Measurements from ENCODE around the gene CHMP1A. TPM values are rescaled to one million over a fixed set of nuclear protein-coding genes. Genes with fewer than 3 reads are reported as not detected.

The CHMP1A gene
- total RNA-seq, 1 experiment from 2014 or later: 151 TPM

GRCh38 chr16:89615176-89615575 lies 42.3 kb downstream of the CHMP1A start:
- Histone ChIP-seq H3K27ac (no peak overlapping the region), H3K27me3 (ENCODE audit: insufficient read depth, low read depth) (peaks cover 4% of the 10 kb centered on the region; the same call in 1 of the 2 replicates), H3K4me3 (no peak overlapping the region), H3F3A (ENCODE audit: insufficient read depth, low read depth) (peaks cover 8% of the 10 kb centered on the region), H2AFZ (no peak overlapping the region), H3K4me1 (replicated peaks; ENCODE audit: insufficient read depth) (no peaks in the 10 kb centered on the region), H3K9me3 (ENCODE audit: insufficient read depth, low read depth) (no peaks in the 10 kb centered on the region), H3K4me2 (no peak overlapping the region), H3K9me2 (ENCODE audit: insufficient read depth) (no peaks in the 10 kb centered on the region), H4K20me1 (ENCODE audit: insufficient read depth) (no peaks in the 10 kb centered on the region), H3K36me3 (ENCODE audit: low read depth) (no peaks in the 10 kb centered on the region), H3K79me2 (ENCODE audit: low read depth) (no peaks in the 10 kb centered on the region)
- POLR2A ChIA-PET (ENCODE audit: unreplicated experiment): no interaction called here
- CTCF ChIA-PET: interaction anchor here (0.6 to 0.8 kb wide), 3 partner anchors 32 to 438 kb away, joined by 3 to 12 read pairs (median 8); no protein-coding TSS in a partner anchor
- TF ChIP-seq EZH2 (IDR thresholded peaks at IDR 0.05; ENCODE audit: low read depth): no peak
- TF ChIP-seq, protein P1, sequence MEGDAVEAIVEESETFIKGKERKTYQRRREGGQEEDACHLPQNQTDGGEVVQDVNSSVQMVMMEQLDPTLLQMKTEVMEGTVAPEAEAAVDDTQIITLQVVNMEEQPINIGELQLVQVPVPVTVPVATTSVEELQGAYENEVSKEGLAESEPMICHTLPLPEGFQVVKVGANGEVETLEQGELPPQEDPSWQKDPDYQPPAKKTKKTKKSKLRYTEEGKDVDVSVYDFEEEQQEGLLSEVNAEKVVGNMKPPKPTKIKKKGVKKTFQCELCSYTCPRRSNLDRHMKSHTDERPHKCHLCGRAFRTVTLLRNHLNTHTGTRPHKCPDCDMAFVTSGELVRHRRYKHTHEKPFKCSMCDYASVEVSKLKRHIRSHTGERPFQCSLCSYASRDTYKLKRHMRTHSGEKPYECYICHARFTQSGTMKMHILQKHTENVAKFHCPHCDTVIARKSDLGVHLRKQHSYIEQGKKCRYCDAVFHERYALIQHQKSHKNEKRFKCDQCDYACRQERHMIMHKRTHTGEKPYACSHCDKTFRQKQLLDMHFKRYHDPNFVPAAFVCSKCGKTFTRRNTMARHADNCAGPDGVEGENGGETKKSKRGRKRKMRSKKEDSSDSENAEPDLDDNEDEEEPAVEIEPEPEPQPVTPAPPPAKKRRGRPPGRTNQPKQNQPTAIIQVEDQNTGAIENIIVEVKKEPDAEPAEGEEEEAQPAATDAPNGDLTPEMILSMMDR (conservative IDR thresholded peaks at IDR 0.05): no peak
- intact Hi-C loops (cut with micrococcal nuclease; ENCODE audit: unreplicated experiment): no loop called here
- no TSS peak for BruUV-seq (replicated peaks)
- DNase-seq: no peak

DNA sequence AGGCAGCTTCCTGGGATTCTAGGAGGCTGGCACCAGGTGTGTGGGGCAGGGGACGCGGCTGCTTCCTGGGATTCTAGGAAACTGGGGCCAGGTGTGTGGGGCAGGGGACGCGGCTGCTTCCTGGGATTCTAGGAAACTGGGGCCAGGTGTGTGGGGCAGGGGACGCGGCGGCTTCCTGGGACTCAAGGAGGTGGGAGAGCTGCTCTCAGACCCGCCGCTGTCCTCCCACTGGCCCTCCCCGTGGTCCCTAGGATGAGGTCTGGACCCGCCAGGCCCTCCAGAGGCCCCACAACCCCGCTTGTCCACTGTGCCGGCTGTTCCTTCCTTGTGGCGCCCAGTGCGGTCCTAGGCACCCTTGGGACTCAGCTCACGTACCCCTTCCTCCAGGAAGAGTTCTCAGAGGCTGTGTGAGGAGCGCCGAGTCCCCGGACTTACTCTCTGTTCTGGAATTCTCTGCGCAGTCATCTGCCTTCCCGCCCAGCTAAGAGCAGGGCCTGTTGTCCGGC lies 43.5 kb downstream of the CHMP1A start:
- H3K79me2 ChIP-seq (ENCODE audit: low read depth): no peaks in the 10 kb centered on the region
- peaks cover 14% of the 10 kb centered on the region for H3F3A ChIP-seq (ENCODE audit: insufficient read depth, low read depth)
- no TSS peak for BruUV-seq (replicated peaks)
- H3K27me3 ChIP-seq (ENCODE audit: insufficient read depth, low read depth): no peaks in the 10 kb centered on the region
- no peak overlapping the region for H3K4me3 ChIP-seq
- no peaks in the 10 kb centered on the region for H3K36me3 ChIP-seq (ENCODE audit: low read depth)
- peaks cover 10% of the 10 kb centered on the region for H3K4me1 ChIP-seq (replicated peaks; ENCODE audit: insufficient read depth)
- H3K9me3 ChIP-seq (ENCODE audit: insufficient read depth, low read depth): no peaks in the 10 kb centered on the region
- no peak overlapping the region for H2AFZ ChIP-seq
- intact Hi-C loops (cut with micrococcal nuclease; ENCODE audit: unreplicated experiment): no loop called here
- ChIA-PET CTCF (interaction anchor here (0.6 to 0.8 kb wide), 3 partner anchors 19 to 57 kb away, joined by 3 to 5 read pairs (median 4); no protein-coding TSS in a partner anchor), POLR2A (ENCODE audit: unreplicated experiment) (no interaction called here)
- no peak for DNase-seq
- TF ChIP-seq EZH2 (IDR thresholded peaks at IDR 0.05; ENCODE audit: low read depth): no peak
- TF ChIP-seq, protein P1 (conservative IDR thresholded peaks at IDR 0.05): no peak
- H3K4me2 ChIP-seq: no peak overlapping the region
- H4K20me1 ChIP-seq (ENCODE audit: insufficient read depth): no peaks in the 10 kb centered on the region
- no peak overlapping the region for H3K27ac ChIP-seq
- no peaks in the 10 kb centered on the region for H3K9me2 ChIP-seq (ENCODE audit: insufficient read depth)

- Histone ChIP-seq H4K20me1 (ENCODE audit: insufficient read depth) (no peaks in the 10 kb centered on the region), H3K4me2 (no peak within 1 kb of the TSS), H3K4me1 (replicated peaks; ENCODE audit: insufficient read depth) (peaks cover 16% of the 10 kb centered on the region), H3K27ac (no peak within 1 kb of the TSS), H3F3A (ENCODE audit: insufficient read depth, low read depth) (peaks cover 18% of the 10 kb centered on the region), H3K27me3 (ENCODE audit: insufficient read depth, low read depth) (no peaks in the 10 kb centered on the region), H3K4me3 (no peak within 1 kb of the TSS), H3K9me3 (ENCODE audit: insufficient read depth, low read depth) (no peaks in the 10 kb centered on the region), H3K9me2 (ENCODE audit: insufficient read depth) (no peaks in the 10 kb centered on the region), H3K36me3 (ENCODE audit: low read depth) (no peaks in the 10 kb centered on the region), H2AFZ (no peak within 1 kb of the TSS), H3K79me2 (ENCODE audit: low read depth) (no peaks in the 10 kb centered on the region)
- POLR2A ChIA-PET (ENCODE audit: unreplicated experiment): no interaction called here
- DNase-seq: no peak
- intact Hi-C loops (cut with micrococcal nuclease; ENCODE audit: unreplicated experiment): no loop called here
- CTCF ChIA-PET: interaction anchor here (0.6 kb wide), 1 partner anchor 58 kb away, joined by 4 read pairs; no protein-coding TSS in a partner anchor
- TF ChIP-seq, protein P1 (conservative IDR thresholded peaks at IDR 0.05): no peak
- no TSS peak for BruUV-seq (replicated peaks)
Measured at GRCh38 chr16:89613231-89613953, 44.1 kb downstream of the CHMP1A start, which contains the start of gene DPEP1. DPEP1 (plus strand) TSS chr16:89613642; CDS start chr16:89630411, 16,769 bp downstream.
